Coronary artery (tissue), 2 donors: ENCODE data around the gene C11orf52.
"Not testable (repeated sequence)": the region's sequence is repeated elsewhere in the genome, so short reads cannot be mapped to it uniquely, and the experiment has no call there.

ENCODE experiments used
- DNase-seq: peaks from one replicate; pipeline ENCODE4 v3.0.0-alpha.2; 2017; ENCODE audit warnings: low spot score
- H3K27ac ChIP-seq, 2 donors: fragments of 200-600 bp; sonication (generic); one replicate each; pipeline ENCODE4 v1.5.1; 2016 to 2019
- H3K4me3 ChIP-seq: fragments of 200-600 bp; sonication (generic); 2 replicates; pipeline ENCODE4 v1.5.1; 2016; ENCODE audit warnings: mild to moderate bottlenecking, moderate library complexity
- CTCF ChIP-seq: fragments of 200-600 bp; sonication (generic); IDR thresholded peaks from one replicate; pipeline ENCODE4 v1.5.1; 2019; ENCODE audit warnings: antibody characterized with exemption

Gene C11orf52

GRCh38 chr11:111878849-111879636, 39.7 kb upstream of the C11orf52 start, which contains the start of the genes CFAP68 and FDXACB1:
Gene CFAP68, plus strand, starts transcription at chr11:111879541. Its CDS starts 20 bp downstream, at chr11:111879561.
Gene FDXACB1, minus strand, starts transcription at chr11:111879165. Its CDS starts 33 bp downstream, at chr11:111879132.
- DNase-seq, result peak; percentile 99
- Histone ChIP-seq H3K4me3 (peak within 1 kb of the TSS; percentile 80), H3K27ac (peak within 1 kb of the TSS; percentile 82 to 97)
- peak; percentile 95 for TF ChIP-seq CTCF

- no peak for DNase-seq
Observed at GRCh38 chr11:111879637-111879960, 39.1 kb upstream of the C11orf52 start.

GRCh38 chr11:111882202-111882601, 36.5 kb upstream of the C11orf52 start:
- no peak for TF ChIP-seq CTCF
- Histone ChIP-seq H3K4me3 (no peak overlapping the region), H3K27ac (no peak overlapping the region)
- no peak for DNase-seq

More at GRCh38 chr11:111879637-111879960, 39.1 kb upstream of the C11orf52 start:
- H3K27ac ChIP-seq, result peak overlapping the region; percentile 82 to 97
- TF ChIP-seq CTCF, result no peak
- peak overlapping the region; percentile 80 for H3K4me3 ChIP-seq

- H3K4me3 ChIP-seq, H3K27ac ChIP-seq, DNase-seq: not testable (repeated sequence)
Observed at GRCh38 chr11:111885053-111885452, 33.7 kb upstream of the C11orf52 start.

GRCh38 chr11:111886032-111886431, 32.7 kb upstream of the C11orf52 start:
- no peak for TF ChIP-seq CTCF
- H3K4me3 ChIP-seq, result no peak overlapping the region
- DNase-seq, result no peak
- no peak overlapping the region for H3K27ac ChIP-seq

- H3K4me3 ChIP-seq, result no peak overlapping the region
- no peak for DNase-seq
- no peak for TF ChIP-seq CTCF
- H3K27ac ChIP-seq, result no peak overlapping the region
Observed at GRCh38 chr11:111886844-111887243, 31.9 kb upstream of the C11orf52 start.

GRCh38 chr11:111905411-111905810, 13.3 kb upstream of the C11orf52 start:
- no peak overlapping the region for H3K4me3 ChIP-seq
- no peak for DNase-seq
- TF ChIP-seq CTCF, result no peak
- H3K27ac ChIP-seq, result no peak overlapping the region
